Body of pancreas (tissue), 4 donors: Measurements from ENCODE around the gene CCDC186. TPM values are rescaled to one million over a fixed set of nuclear protein-coding genes. Genes with fewer than 3 reads are reported as not detected.

Experiments
- ATAC-seq: fragments of 150-250 bp; one replicate; pipeline ENCODE4 v1.9.1; 2016
- DNase-seq, 4 donors: peaks; one replicate each; pipeline ENCODE4 v3.0.0-alpha.2; 2019
- H3K27ac ChIP-seq, 4 donors: fragments of 200-600 bp; sonication (generic); 1 replicate in 3 of 4; 2 replicates in 1 of 4; pipeline versions ENCODE4 v1.5.1 to v1.6.1; 2016 to 2019; ENCODE audit warnings: mild to moderate bottlenecking in 1 of 4, mixed read lengths in 1 of 4, moderate library complexity in 1 of 4
- H3K27me3 ChIP-seq, 2 donors: fragments of 200-600 bp; sonication (generic); one replicate each; pipeline ENCODE4 v1.6.0; 2016; ENCODE audit warnings: mild to moderate bottlenecking in 1 of 2
- H3K36me3 ChIP-seq, 2 donors: fragments of 200-600 bp; sonication (generic); replicated peaks in 1 of 2; 2 replicates each; pipeline ENCODE4 v1.5.1; 2016; ENCODE audit warnings: low read depth in 2 of 2; ENCODE audit not compliant: insufficient read depth in 1 of 2
- H3K4me1 ChIP-seq: fragments of 200-600 bp; sonication (generic); one replicate; pipeline ENCODE4 v1.6.0; 2016
- H3K4me3 ChIP-seq, 2 donors: fragments of 200-600 bp; sonication (generic); 1 replicate in 1 of 2; 2 replicates in 1 of 2; pipeline ENCODE4 v1.5.1; 2016 to 2019
- H3K9me3 ChIP-seq, 3 donors: fragments of 200-600 bp; sonication (generic); 1 replicate in 2 of 3; 2 replicates in 1 of 3; pipeline ENCODE4 v1.5.1; 2016
- CTCF ChIP-seq, 7 experiments: fragments of 450-650 bp in 4 of 7; fragments of 200-600 bp in 3 of 7; sonication (generic) in 3 of 7; IDR thresholded peaks; one replicate each; pipeline ENCODE4 v1.5.1; 2016 to 2019; ENCODE audit warnings: antibody characterized with exemption in 7 of 7
- POLR2A ChIP-seq, 3 donors: fragments of 450-650 bp; IDR thresholded peaks; one replicate each; pipeline ENCODE4 v1.6.1; 2016; ENCODE audit warnings: antibody characterized with exemption in 3 of 3, mild to moderate bottlenecking in 2 of 3
- WGBS, 2 donors: methylation state at CpG; one replicate each; pipeline ENCODE4 v1.1.5; 2017; 5-methylcytosine and 5-hydroxymethylcytosine counted together
- intact Hi-C: fragments of 100-400 bp; cut with DNase I; formaldehyde crosslinking; loops from one replicate; pipeline ENCODE4 v1.15.1; 2023
- total RNA-seq, 2 donors: library from RNA; depleted of rRNA; stranded (reverse); fragments of >200 nt; gene quantifications; one replicate each; pipeline ENCODE4 v1.1.0, GENCODE V29; 2016

CCDC186 gene
- 10 to 100 TPM; 42.3 to 53.4 TPM for total RNA-seq

DNA sequence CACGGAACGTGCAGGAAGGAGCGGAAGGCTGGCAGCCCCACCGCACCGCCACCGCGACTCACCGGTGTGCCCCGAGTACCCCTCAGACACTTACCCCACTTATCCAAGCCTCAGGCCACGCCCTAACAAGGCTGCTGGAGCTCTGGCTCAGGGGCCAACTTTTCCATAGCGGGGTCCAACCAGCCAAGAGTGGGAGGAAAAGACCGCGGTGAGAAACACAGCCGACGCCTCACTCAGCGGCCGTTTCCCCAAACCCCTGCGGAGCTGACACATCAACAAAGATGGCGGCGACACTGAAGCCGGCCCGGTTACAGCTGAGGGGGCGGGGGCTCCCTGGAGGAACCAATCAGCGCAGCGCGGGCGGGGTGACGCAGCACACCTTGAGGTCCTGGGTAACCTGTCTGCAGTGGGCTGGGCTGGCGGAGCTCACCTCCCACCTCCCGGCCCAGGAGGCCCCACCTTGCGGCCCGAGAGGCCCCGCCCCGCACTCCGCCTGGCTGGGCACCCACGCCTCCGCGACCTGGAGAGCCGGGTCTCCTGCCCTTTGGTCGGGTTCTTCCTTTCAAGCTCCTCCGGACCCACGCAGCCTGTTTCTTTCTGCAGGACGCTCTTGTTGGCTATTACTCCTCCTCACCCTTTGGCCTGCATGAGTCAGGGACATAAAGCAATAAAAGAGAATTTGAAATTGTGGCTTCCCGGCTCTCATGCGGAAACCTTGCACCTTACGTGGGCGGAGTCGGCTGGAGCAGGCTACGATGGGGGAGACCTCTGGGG, at the start of gene CCDC186:
CCDC186 (minus strand) TSS at position 283 of the 774 bp plus-strand sequence. CDS start 10,935 bp downstream, outside the sequence.
- TF ChIP-seq CTCF (IDR thresholded peaks at IDR 0.05): no peak
- peak; percentile 71 to 92 (median 91) for TF ChIP-seq POLR2A (IDR thresholded peaks at IDR 0.05)

DNA sequence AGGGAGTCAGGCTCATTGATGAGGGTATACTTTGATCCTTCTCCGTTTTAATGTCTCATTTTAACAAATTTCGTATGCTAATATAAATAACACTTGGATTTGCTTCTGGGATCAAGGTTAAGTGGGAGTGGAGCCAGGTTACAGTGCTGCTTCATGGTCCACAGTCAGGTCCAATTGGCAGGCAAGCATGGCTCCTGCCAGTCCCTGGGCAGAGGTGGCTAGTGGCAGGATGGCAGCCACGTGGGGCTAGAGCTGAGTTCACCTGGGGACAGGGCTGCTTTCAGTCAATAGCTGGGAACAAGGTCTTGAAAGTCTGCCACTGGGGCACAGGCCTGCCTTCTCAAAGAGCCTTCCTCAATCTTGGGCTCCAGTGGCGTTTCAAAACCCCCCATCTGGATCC, 49.1 kb upstream of the CCDC186 start:
- intact Hi-C loops: no loop called here
- Histone ChIP-seq H3K9me3 (no peaks in the 10 kb centered on the region), H3K27me3 (no peaks in the 10 kb centered on the region), H3K36me3 (no peaks in the 10 kb centered on the region), H3K27ac (no peak overlapping the region), H3K4me1 (no peaks in the 10 kb centered on the region), H3K4me3 (no peak overlapping the region)
- peak; percentile 31 to 42 (median 40) for DNase-seq
- peak; percentile 50 for ATAC-seq
- TF ChIP-seq POLR2A (IDR thresholded peaks at IDR 0.05): no peak
- TF ChIP-seq CTCF (IDR thresholded peaks at IDR 0.05): no peak
- 45 to 49% methylated on average over 3 to 4 of the region's 4 CpGs for WGBS, 2 donors

More for the DNA sequence above, at the start of gene CCDC186:
- DNase-seq (peak; percentile 99), ATAC-seq (peak; percentile 99)
- H3K9me3 ChIP-seq: no peaks in the 10 kb centered on the region
- 1 to 3% methylated on average over 18 to 49 of the region's 49 CpGs for WGBS, 2 donors
- intact Hi-C loops: loop anchor here (10.0 kb wide), 1 partner anchor 71 kb away; no protein-coding TSS in a partner anchor
- H3K27ac ChIP-seq: peak within 1 kb of the TSS; percentile 86 to 98 (median 95)
- peak within 1 kb of the TSS; percentile 64 to 79 for H3K4me3 ChIP-seq
- no peaks in the 10 kb centered on the region for H3K27me3 ChIP-seq
- H3K36me3 ChIP-seq: no peaks in the 10 kb centered on the region
- peaks cover 15% of the 10 kb centered on the region for H3K4me1 ChIP-seq

DNA sequence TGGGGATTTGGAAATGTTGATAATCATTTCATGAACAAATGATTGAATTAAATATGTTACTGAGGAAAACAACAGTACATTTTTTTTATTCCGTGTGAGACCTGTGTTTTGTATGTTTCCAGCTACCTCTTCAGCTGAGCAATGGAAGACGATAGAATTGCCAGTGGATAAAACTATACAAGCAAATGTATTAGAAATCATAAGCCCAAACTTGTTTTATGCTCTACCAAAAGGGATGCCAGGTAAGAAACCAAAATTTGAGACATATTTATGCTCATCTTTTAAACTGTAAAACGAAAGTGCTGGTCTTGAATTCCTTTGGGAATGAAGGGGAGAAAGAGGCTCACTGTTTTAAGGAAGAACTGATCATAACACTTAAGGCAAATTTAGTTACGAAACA, 47.2 kb upstream of the CCDC186 start:
- WGBS, 2 donors: 73 to 75% methylated on average over 4 of the region's 4 CpGs
- intact Hi-C loops: no loop called here
- no peaks in the 10 kb centered on the region for H3K4me1 ChIP-seq
- H3K27ac ChIP-seq: no peak overlapping the region
- H3K27me3 ChIP-seq: no peaks in the 10 kb centered on the region
- ATAC-seq: no peak
- no peak for DNase-seq
- H3K36me3 ChIP-seq: no peaks in the 10 kb centered on the region
- TF ChIP-seq POLR2A (IDR thresholded peaks at IDR 0.05) (no peak), CTCF (IDR thresholded peaks at IDR 0.05) (no peak)
- no peaks in the 10 kb centered on the region for H3K9me3 ChIP-seq
- H3K4me3 ChIP-seq: no peak overlapping the region

- H3K27ac ChIP-seq: no peak overlapping the region
- no peak overlapping the region for H3K4me3 ChIP-seq
- WGBS, 2 donors: 91 to 93% methylated on average over 2 of the region's 2 CpGs
- intact Hi-C loops: no loop called here
- H3K4me1 ChIP-seq: no peaks in the 10 kb centered on the region
- DNase-seq (no peak), ATAC-seq (no peak)
- no peaks in the 10 kb centered on the region for H3K27me3 ChIP-seq
- no peaks in the 10 kb centered on the region for H3K36me3 ChIP-seq
- TF ChIP-seq CTCF (IDR thresholded peaks at IDR 0.05) (no peak), POLR2A (IDR thresholded peaks at IDR 0.05) (no peak)
- H3K9me3 ChIP-seq: no peaks in the 10 kb centered on the region
Observed at GRCh38 chr10:114220281-114220680, 46.3 kb upstream of the CCDC186 start.

- no peak for ATAC-seq
- Histone ChIP-seq H3K27ac (no peak overlapping the region), H3K9me3 (no peaks in the 10 kb centered on the region), H3K4me3 (no peak overlapping the region), H3K36me3 (no peaks in the 10 kb centered on the region), H3K4me1 (no peaks in the 10 kb centered on the region), H3K27me3 (no peaks in the 10 kb centered on the region)
- TF ChIP-seq CTCF (IDR thresholded peaks at IDR 0.05) (no peak), POLR2A (IDR thresholded peaks at IDR 0.05) (no peak)
- no peak for DNase-seq
- intact Hi-C loops: no loop called here
- 88% methylated on average over 1 of the region's 1 CpG for WGBS, 2 donors
Observed at GRCh38 chr10:114215033-114215432, 41.0 kb upstream of the CCDC186 start.
